Muscle of leg (tissue), 11 donors: ENCODE results near the gene WWC2. TPM values are rescaled to one million over a fixed set of nuclear protein-coding genes. Genes with fewer than 3 reads are reported as not detected.

Source experiments
- DNase-seq: peaks from one replicate; pipeline ENCODE4 v3.0.0; 2013
- H3K27ac ChIP-seq: one replicate; pipeline ENCODE4 v1.5.1; 2013; ENCODE audit warnings: mild to moderate bottlenecking, low read length, control low read depth
- H3K27me3 ChIP-seq: one replicate; pipeline ENCODE4 v1.6.1; 2013; ENCODE audit warnings: low read length; ENCODE audit not compliant: control insufficient read depth, insufficient read depth
- H3K36me3 ChIP-seq: one replicate; pipeline ENCODE4 v1.6.1; 2013; ENCODE audit warnings: low read length; ENCODE audit not compliant: control insufficient read depth, insufficient read depth
- H3K4me1 ChIP-seq: one replicate; pipeline ENCODE4 v1.6.1; 2013; ENCODE audit warnings: low read length; ENCODE audit not compliant: control insufficient read depth, insufficient read depth
- H3K4me3 ChIP-seq: one replicate; pipeline ENCODE4 v1.5.1; 2013; ENCODE audit warnings: low read length, control low read depth
- H3K9me3 ChIP-seq: replicated peaks from 2 replicates; pipeline ENCODE4 v1.6.1; 2013; ENCODE audit warnings: low read depth, low read length; ENCODE audit not compliant: control insufficient read depth
- WGBS: methylation state at CpG from one replicate; pipeline ENCODE4 v1.1.5; 2013; ENCODE audit warnings: missing lambda C conversion rate; ENCODE audit not compliant: insufficient coverage; 5-methylcytosine and 5-hydroxymethylcytosine counted together
- polyA plus RNA-seq, 8 donors: library from polyadenylated mRNA; unstranded; fragments of 120-200 nt; gene quantifications; one replicate each; pipeline versions ENCODE4 v1.2.1 to v1.2.3, GENCODE V29; 2013; ENCODE audit warnings: inconsistent platforms in 1 of 8, low replicate concordance in 1 of 8; ENCODE audit not compliant: insufficient read length in 8 of 8, insufficient read depth in 1 of 8
- total RNA-seq: library from RNA; stranded (reverse); fragments of 120-200 nt; gene quantifications from one replicate; pipeline ENCODE4 v1.2.4, GENCODE V29; 2013

WWC2 gene
- total and polyA plus RNA-seq, 9 donors: 12.9 to 25.4 (median 18.9) TPM

DNA sequence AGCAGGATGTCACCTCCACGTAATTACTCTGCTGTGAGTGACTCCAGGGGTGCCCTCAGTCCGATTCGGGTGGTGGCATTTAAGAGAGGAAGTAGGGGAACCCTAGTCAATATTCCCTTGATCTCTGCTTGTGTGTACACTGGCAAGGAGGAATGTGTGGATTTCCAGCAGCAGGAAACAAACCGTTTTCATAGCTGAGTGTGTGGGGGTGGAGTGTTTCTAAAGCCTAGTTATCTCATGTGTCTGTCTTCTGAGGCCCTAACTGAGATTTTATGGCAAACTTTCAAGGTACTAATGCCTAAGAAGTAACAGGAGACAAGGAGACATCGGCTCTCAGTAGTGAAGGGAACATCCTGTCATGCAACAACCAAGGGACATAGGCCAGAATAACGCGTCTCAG is 229.8 kb downstream of the WWC2 start:
- Histone ChIP-seq H3K27ac (no peak overlapping the region), H3K27me3 (peaks cover 2% of the 10 kb centered on the region), H3K4me3 (no peak overlapping the region), H3K36me3 (no peaks in the 10 kb centered on the region), H3K4me1 (no peaks in the 10 kb centered on the region), H3K9me3 (peaks cover 8% of the 10 kb centered on the region)
- 32% methylated on average over 5 of the region's 7 CpGs for WGBS
- no peak for DNase-seq

DNA sequence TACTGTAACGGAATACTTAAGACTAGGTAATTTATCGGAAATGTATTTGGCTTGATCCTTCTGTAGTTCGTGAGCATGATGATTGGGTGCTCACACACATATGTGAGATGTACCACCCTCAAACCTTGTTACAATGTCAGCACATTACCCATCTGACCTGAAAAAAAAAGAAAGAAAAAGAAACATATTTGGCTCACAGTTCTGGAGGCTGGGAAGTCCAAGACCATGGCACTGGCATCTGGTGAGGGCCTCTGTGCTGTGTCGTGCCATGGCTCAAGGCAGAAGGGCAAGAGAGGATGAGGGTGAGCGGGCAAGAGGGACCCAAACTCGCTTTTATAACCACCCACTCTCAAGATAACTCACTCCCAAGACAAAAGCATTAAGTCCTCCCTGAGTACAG is 230.2 kb downstream of the WWC2 start:
- Histone ChIP-seq H3K4me1 (no peaks in the 10 kb centered on the region), H3K36me3 (no peaks in the 10 kb centered on the region), H3K4me3 (no peak overlapping the region), H3K9me3 (peaks cover 8% of the 10 kb centered on the region), H3K27ac (no peak overlapping the region), H3K27me3 (peaks cover 2% of the 10 kb centered on the region)
- WGBS: no CpG with 5 or more reads among the region's 6 CpGs
- no peak for DNase-seq

DNA sequence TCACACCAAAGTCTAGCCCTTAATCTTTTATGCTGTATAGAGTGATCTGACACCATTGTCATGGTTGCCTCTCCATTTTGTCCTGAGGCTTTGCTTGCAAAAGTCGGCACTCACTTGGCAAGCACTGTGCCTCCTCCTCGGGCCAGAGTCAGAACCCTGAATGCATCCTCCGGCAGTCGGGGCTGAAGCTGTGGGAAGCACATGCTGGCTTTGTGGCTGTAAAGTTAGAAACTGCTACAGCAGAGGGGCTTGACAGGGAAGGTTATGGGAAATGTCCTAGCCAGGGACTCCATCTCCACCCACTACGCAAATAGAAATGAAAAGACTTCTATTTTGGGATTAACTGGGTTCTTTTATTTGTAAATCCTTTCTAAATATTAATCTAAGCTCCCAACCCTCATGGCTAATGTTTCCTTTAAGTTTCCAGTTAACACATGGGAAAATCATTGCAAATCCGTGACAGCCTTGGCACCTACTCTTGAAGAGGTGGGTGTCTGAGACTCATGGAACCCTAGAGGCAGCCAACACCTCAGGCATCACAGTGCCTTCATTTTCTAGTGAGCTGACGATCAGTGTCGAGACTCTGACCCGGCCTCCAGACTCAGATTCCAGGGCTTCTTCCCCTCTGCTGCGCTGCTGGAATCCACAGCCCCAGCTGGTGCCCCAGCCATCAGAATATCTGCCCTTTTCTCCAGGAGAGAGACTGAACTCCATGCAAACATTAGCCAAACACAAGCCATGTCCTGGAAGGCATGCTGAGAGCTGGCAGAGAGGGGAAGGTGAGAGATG is 231.1 kb downstream of the WWC2 start:
- H3K4me3 ChIP-seq: no peak overlapping the region
- no peak for DNase-seq
- peak overlapping the region; percentile 47 for H3K27ac ChIP-seq
- H3K36me3 ChIP-seq: no peaks in the 10 kb centered on the region
- 60% methylated on average over 5 of the region's 10 CpGs for WGBS
- H3K4me1 ChIP-seq: no peaks in the 10 kb centered on the region
- H3K27me3 ChIP-seq: peaks cover 2% of the 10 kb centered on the region
- H3K9me3 ChIP-seq: peaks cover 8% of the 10 kb centered on the region

DNA sequence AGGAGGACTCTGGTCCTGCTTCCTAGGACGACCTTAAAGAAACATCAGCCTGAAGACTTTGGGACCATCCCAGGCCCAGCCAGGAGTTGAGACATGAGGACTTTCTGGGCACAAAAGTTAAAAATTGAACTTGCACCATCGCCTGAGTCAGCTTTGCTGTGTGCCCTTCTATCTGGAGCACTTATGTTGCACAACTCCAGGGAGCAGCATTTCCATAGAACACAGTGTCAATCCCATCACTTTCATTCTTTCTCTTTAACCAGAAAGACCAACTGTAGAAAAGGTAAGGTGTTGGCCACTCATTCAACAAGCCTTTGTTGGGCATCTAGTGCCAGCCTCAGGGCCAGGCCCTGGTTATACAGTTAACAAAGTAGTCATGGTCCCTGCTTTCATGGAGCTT is 231.8 kb downstream of the WWC2 start:
- H3K4me1 ChIP-seq: peaks cover 2% of the 10 kb centered on the region
- H3K4me3 ChIP-seq: no peak overlapping the region
- 88% methylated on average over 2 of the region's 2 CpGs for WGBS
- no peaks in the 10 kb centered on the region for H3K36me3 ChIP-seq
- H3K27ac ChIP-seq: no peak overlapping the region
- no peak for DNase-seq
- peaks cover 2% of the 10 kb centered on the region for H3K27me3 ChIP-seq
- H3K9me3 ChIP-seq: peaks cover 8% of the 10 kb centered on the region

DNA sequence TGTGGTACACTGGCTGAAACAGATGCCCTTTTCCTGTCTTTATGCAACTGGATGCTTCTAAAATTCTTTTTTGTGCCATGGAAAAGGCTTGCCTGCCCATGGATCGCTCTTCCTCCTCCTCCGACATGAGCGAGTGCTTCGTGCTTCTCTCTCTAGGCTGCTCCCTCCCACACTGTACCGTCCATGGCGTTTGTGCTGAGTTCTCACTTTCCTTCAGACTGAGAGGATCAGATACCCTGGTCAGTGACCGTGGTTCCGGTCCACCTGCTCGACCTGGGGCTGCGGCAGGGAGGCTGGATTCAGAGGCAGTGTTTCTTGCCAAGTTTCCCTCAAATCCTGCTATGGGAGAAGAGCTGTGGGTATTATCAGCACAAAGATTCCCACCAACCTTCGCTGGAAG is 233.4 kb downstream of the WWC2 start:
- H3K4me1 ChIP-seq: peaks cover 2% of the 10 kb centered on the region
- H3K9me3 ChIP-seq: peaks cover 5% of the 10 kb centered on the region
- H3K27me3 ChIP-seq: peaks cover 2% of the 10 kb centered on the region
- no peak overlapping the region for H3K27ac ChIP-seq
- WGBS: 61% methylated on average over 10 of the region's 11 CpGs
- no peaks in the 10 kb centered on the region for H3K36me3 ChIP-seq
- H3K4me3 ChIP-seq: no peak overlapping the region
- no peak for DNase-seq

DNA sequence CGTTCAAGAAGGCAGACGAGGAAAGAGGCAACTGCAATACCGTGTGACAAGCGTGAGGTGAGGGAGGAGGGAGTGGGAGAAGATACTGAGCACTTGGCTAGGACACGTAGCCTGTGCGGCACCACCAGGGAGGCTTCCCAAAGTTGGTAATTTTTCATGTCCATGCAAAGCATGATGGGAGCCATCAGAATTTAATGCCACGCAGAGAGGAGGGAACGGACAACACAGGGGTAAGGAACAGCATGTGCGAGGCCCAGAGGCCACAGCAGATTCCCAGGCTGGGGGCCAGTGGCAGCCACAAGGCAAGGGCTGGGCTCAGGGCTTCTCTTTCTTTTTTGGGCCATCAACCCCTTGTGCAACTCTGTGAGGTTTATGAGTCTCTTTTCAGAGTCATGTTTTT is 234.1 kb downstream of the WWC2 start:
- Histone ChIP-seq H3K4me3 (no peak overlapping the region), H3K4me1 (peaks cover 2% of the 10 kb centered on the region), H3K27ac (no peak overlapping the region), H3K36me3 (no peaks in the 10 kb centered on the region), H3K9me3 (peaks cover 5% of the 10 kb centered on the region), H3K27me3 (peaks cover 2% of the 10 kb centered on the region)
- WGBS: 91% methylated on average over 9 of the region's 9 CpGs
- DNase-seq: no peak

DNA sequence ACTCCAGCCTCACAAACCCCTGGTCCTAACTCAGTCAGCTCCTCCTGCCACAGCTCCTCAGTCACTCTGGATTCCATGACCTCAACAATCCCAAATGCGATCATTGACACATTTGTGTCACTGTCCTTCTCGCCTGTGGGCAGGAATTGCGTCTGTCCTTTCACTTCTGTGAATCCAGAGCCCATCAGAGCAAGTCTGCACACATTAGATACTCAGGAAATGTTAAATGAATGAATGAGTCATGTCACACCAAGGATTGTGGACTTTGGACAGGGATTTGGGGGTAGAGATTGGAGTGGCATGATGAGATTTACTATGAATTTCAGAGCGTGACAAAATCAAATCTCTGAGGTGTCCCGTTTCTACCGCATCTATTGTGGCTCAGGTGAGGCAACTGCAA is 234.9 kb downstream of the WWC2 start:
- H3K27me3 ChIP-seq: peaks cover 2% of the 10 kb centered on the region
- DNase-seq: no peak
- peaks cover 2% of the 10 kb centered on the region for H3K4me1 ChIP-seq
- H3K36me3 ChIP-seq: no peaks in the 10 kb centered on the region
- WGBS: 67% methylated on average over 1 of the region's 6 CpGs
- H3K9me3 ChIP-seq: peaks cover 5% of the 10 kb centered on the region
- H3K4me3 ChIP-seq: no peak overlapping the region
- no peak overlapping the region for H3K27ac ChIP-seq

DNA sequence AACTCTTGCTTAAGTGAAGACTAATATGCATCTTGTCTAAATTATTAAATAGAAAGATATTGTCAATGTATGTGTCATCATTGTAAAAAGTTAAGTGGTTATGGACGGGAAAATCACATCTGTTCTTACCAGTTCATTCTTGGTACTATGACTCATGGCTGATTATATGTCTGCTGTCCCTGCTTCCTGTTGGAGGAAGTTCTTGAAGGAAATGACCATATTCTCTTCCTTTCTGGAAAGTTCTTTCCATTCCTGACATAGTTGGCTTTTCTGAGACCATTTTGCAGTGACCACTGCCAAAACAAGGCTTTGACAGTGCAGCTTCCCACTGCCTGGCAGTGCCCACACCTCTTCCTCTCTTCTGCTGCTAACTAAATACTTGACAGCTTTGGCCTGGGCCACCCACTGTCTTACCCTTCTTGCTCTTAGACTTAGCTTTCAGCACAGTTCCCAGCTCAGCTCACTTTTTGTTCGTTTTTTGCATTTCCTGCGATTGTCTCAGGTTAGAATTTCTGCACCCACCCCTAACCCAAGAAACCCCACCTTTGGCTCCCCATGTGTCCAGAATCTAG is 236.4 kb downstream of the WWC2 start:
- 100% methylated on average over 1 of the region's 3 CpGs for WGBS
- H3K27me3 ChIP-seq: peaks cover 2% of the 10 kb centered on the region
- H3K36me3 ChIP-seq: no peaks in the 10 kb centered on the region
- no peaks in the 10 kb centered on the region for H3K9me3 ChIP-seq
- no peak overlapping the region for H3K4me3 ChIP-seq
- DNase-seq: peak; percentile 42
- peaks cover 2% of the 10 kb centered on the region for H3K4me1 ChIP-seq
- H3K27ac ChIP-seq: peak overlapping the region; percentile 54

DNA sequence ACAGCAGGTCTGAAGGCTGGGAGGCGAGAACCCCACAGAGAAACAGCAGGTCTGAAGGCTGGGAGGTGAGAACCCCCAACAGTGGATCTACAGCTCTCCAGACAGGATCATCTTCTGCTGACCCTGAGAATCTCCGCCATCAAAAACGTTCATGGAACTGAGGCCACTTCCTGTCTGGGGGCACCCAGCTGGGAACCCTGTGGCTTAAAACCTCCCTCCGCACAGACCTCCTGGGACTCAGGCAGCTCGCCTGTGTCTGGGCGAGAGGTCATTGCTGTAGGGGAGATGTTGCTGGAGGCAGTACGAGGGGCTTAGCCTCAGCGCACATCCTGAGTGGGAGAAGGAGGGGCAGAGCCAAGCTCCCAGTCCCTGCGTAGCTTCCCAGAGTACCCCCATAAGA is 238.3 kb downstream of the WWC2 start:
- WGBS: 79% methylated on average over 6 of the region's 9 CpGs
- no peak for DNase-seq
- no peak overlapping the region for H3K4me3 ChIP-seq

DNA sequence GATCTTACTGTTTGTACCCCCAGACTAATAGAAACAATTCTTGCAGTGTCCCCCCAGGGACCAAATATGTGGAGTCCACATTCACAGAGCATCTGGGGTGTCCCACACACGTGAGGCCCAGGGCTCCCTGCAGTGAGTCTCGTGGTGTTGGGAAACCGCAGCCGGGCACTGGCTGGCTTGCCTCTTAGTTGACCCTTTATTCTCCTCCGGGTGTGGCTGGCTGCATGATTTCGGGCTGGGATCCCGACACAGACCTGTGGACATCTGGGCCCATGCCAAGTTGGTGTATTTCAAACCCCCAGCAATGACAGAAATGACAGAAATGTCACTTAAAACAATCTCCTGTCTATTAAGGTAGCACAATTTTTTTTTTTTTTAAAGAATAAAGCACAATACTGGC is 238.8 kb downstream of the WWC2 start:
- WGBS: 73% methylated on average over 7 of the region's 7 CpGs
- no peak overlapping the region for H3K4me3 ChIP-seq
- peaks cover 2% of the 10 kb centered on the region for H3K27me3 ChIP-seq
- H3K4me1 ChIP-seq: peaks cover 7% of the 10 kb centered on the region
- no peak overlapping the region for H3K27ac ChIP-seq
- H3K36me3 ChIP-seq: no peaks in the 10 kb centered on the region
- no peak for DNase-seq
- no peaks in the 10 kb centered on the region for H3K9me3 ChIP-seq

More for the DNA sequence above, 238.3 kb downstream of the WWC2 start:
- Histone ChIP-seq H3K36me3 (no peaks in the 10 kb centered on the region), H3K9me3 (no peaks in the 10 kb centered on the region), H3K27me3 (peaks cover 2% of the 10 kb centered on the region), H3K4me1 (peaks cover 2% of the 10 kb centered on the region), H3K27ac (no peak overlapping the region)
